Effector CD4-positive, alpha-beta T cell (primary cell): ENCODE measurements around the gene ZNF567.
"Not testable (repeated sequence)": the region's sequence is repeated elsewhere in the genome, so short reads cannot be mapped to it uniquely, and the experiment has no call there.

Source experiments
- DNase-seq: peaks from one replicate; pipeline ENCODE4 v3.0.0-alpha.2; 2020
- total RNA-seq: gene quantifications from one replicate; lab custom pipeline; 2026; lab: John Stamatoyannopoulos, UW

ZNF567 gene
- 20.5 reads per million, percentile 47 among the genes with 10 or more reads in this experiment for total RNA-seq

- DNase-seq, result peak; percentile 97
These were observed at the start of gene ZNF567 for GRCh38 chr19:36687214-36688056. ZNF567 (plus strand) TSS chr19:36687612; CDS start chr19:36694868, 7,256 bp downstream.

GRCh38 chr19:36638862-36639510 lies 48.4 kb upstream of the ZNF567 start:
- DNase-seq, result no peak

GRCh38 chr19:36646746-36647145 lies 40.7 kb upstream of the ZNF567 start:
- DNase-seq, result no peak

GRCh38 chr19:36652958-36653357 lies 34.5 kb upstream of the ZNF567 start:
- DNase-seq, result no peak

- DNase-seq, result no peak
These were observed 21.6 kb upstream of the ZNF567 start for GRCh38 chr19:36665832-36666231.

GRCh38 chr19:36668646-36669045 lies 18.8 kb upstream of the ZNF567 start:
- no peak for DNase-seq

- DNase-seq, result no peak
These were observed 15.0 kb upstream of the ZNF567 start for GRCh38 chr19:36672368-36672767.

GRCh38 chr19:36674201-36674600 lies 13.2 kb upstream of the ZNF567 start:
- no peak for DNase-seq

- no peak for DNase-seq
These were observed 8.0 kb upstream of the ZNF567 start for GRCh38 chr19:36679455-36679854.

GRCh38 chr19:36685835-36686234 lies 1.6 kb upstream of the ZNF567 start:
- DNase-seq, result no peak

GRCh38 chr19:36686365-36687213 lies 823 bp upstream of the ZNF567 start:
- DNase-seq, result no peak

- DNase-seq, result no peak
These were observed 646 bp downstream of the ZNF567 start for GRCh38 chr19:36688058-36688457.

- DNase-seq, result no peak
These were observed 19.7 kb downstream of the ZNF567 start for GRCh38 chr19:36707134-36707533.

- no peak for DNase-seq
These were observed 22.0 kb downstream of the ZNF567 start for GRCh38 chr19:36709423-36709822.

- DNase-seq, result no peak
These were observed 32.5 kb downstream of the ZNF567 start for GRCh38 chr19:36719687-36720556.

- DNase-seq, result not testable (repeated sequence)
These were observed 48.8 kb downstream of the ZNF567 start for GRCh38 chr19:36736166-36736565.

- DNase-seq, result no peak
These were observed 58.5 kb downstream of the ZNF567 start for GRCh38 chr19:36745870-36746269.

GRCh38 chr19:36747750-36748149 lies 60.3 kb downstream of the ZNF567 start:
- DNase-seq, result no peak

GRCh38 chr19:36748431-36749275 lies 61.2 kb downstream of the ZNF567 start:
- DNase-seq, result no peak

GRCh38 chr19:36749613-36750012 lies 62.2 kb downstream of the ZNF567 start:
- DNase-seq, result not testable (repeated sequence)

GRCh38 chr19:36750066-36750691 lies 62.8 kb downstream of the ZNF567 start:
- no peak for DNase-seq
